GM23248 (cell line): Measurements from ENCODE around the gene RNF130.

Experiments used
- EZH2 ChIP-seq: fragments of 200-600 bp; sonication (generic); IDR thresholded peaks from 2 replicates; pipeline ENCODE4 v1.6.1; 2018; ENCODE audit warnings: antibody characterized with exemption, mild to moderate bottlenecking; ENCODE audit not compliant: insufficient read depth, poor library complexity, severe bottlenecking
- EZH2phosphoT487 ChIP-seq: fragments of 200-600 bp; sonication (generic); IDR thresholded peaks from 2 replicates; pipeline ENCODE4 v1.6.1; 2018; ENCODE audit warnings: antibody characterized with exemption, moderate library complexity, mild to moderate bottlenecking, low read depth; ENCODE audit not compliant: insufficient read depth

- no peak for TF ChIP-seq EZH2phosphoT487
- no peak for TF ChIP-seq EZH2
Measured at GRCh38 chr5:179986328-179986727, 85.2 kb downstream of the RNF130 start.
